Stimulated activated CD8-positive, alpha-beta memory T cell treated with anti-CD3 and anti-CD28 coated beads, Interleukin-15, amount 100 ng/mL, for 4 hours (primary cell): ENCODE measurements around the gene NATD1.
"Not testable (repeated sequence)": the region's sequence is repeated elsewhere in the genome, so short reads cannot be mapped to it uniquely, and the experiment has no call there.

Source experiments
- DNase-seq, 2 donors: peaks; one replicate each; pipeline ENCODE4 v3.0.0-alpha.2; 2020; ENCODE audit warnings: low read depth in 2 of 2

NATD1 gene

DNA sequence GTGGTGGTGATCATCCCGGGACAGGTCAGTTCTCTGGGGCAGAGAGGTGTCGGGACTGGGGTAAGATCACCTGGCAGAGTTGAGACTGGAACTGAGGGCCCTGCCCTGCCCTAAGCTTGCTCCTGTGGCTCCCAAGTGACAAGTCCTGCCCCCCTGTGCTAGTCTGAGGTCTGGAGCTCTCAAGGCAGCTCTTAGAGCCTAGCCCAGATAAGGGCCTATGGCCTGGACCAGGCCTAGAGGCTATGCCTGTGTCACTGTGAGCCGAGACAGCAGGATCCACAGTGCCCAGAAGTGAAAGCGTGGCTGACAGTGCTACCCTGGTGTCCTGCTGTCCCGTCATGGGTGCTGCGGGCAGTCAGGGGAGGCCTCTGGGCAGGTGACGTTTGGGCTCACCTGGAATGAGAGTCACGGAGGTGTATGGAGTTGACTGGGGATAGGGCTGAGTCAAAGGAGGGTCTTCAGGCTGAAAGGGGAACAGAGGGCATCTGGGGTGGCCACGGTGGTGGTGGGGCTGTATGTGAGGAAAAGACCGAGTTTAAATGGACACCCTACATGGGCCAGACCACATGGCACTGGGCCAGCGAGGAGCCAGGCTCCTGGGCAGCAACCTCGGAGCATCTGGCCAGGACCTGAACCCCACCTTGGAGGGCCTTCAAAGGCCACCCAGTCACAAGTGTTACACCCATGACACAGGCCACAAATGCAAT is 5.5 kb downstream of the NATD1 start:
- DNase-seq, result no peak

DNA sequence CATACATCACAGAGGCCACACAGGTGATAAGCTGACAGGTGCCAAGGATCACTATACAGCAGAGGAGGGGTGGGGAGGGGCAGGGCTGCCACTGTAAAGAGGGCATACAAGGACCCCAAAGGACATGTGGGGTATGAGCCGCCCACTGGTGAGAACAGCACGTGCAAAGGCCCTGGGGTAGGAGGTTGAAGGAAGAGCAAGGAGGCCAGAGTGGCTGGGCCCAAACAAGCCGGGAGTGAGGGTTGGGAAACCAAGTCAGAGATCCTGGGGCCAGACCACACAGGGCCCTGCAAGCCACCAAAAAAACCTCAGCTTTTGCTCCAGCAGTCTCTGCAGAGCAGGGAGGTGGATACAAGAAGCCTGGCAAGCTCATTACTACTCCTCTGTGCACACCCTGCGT is 6.5 kb downstream of the NATD1 start:
- DNase-seq, result no peak

DNA sequence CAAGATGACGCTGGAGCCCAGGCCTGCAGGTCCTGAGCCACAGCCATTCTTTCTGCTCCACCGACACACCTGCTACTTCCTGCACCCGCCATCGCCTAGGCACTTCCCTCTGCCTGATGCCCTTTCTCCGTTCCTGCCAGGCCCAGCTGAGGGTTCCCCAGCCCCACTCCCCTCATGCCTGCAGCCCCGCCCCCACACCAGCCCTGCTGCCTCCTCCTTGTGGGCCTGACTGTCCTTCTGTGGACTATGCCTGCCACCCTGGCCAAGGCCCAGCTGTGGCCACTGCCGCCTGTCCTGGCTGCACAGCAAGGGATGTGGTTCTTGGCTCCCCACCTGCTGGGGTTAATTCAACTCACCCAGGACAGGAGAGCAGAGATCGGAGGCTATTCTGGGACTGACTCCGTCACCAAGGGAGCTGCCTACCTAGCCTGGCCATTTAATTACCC is 7.5 kb downstream of the NATD1 start:
- DNase-seq, result no peak

DNA sequence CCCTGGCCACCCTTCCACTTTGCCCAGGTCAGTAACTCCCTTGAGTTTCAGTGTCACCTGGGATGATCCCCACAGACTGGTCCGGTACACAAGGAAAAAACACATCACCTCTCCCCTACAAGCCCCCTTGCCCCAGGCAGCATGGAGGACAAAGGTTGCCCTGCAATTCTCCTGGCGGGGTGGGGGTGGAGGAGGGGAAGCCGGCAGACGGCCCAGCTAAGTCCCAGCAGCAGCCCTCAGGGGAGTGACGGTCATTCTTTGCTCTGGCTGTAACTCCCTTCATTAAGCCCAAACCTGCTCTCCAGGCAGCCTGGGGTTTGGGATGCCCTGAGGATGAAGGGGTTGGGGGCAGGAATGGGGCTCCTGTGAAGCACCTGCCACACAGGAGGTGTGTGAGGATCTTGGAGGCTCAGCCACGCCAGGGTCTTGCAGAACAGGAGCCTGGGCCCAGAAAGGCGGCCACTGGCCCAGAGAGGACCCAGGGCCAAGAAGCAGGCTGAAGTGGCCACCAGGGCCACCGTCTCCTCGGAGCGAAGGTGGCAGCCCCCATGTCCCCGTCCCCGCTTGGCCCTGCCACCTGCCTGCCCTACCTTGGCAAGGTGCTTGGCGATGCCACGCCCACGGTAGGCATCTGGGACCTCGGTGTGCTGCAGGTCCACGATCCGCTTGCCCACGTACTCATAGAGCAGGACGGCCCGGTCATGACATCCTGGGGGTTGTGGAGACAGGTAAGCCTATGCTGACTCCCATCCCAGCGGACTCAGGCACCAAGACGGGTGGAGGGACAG is 9.5 kb downstream of the NATD1 start:
- no peak for DNase-seq

DNA sequence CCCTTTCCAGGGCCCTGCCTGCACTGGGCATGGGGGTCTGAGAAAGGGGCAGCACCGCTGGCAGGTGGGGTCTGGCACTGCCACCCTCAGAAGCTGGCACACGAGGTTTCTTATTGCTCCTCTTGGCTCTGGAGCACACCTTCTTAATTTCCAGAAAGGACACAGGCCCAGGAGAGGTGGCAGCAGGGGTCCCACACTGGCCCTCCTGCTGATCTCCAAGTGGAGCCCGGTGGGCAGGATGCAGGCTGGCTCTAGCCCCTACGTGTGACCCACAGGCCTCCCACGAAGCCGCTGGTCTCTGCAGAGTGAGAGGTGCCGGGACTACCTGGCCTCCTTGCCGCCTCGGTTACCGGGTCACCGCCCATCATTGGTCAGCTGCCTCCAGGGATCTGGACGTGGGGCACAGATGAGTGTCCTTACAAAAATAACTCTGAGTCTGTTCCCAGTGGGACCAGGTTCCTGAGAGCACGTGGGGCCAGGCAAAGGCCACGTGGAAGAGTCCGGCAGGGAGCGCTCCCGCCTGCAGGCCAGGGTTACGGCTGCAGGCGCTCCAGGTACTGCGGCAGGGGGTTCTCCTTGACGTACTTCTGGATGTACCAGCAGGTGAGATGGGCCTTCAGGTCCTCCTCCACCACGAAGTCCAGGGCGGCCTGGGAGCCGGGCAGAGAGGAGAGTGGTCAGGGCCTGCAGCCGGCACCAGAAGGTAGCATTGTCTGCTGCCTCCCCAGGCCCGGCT is 10.3 kb downstream of the NATD1 start:
- DNase-seq, result no peak

DNA sequence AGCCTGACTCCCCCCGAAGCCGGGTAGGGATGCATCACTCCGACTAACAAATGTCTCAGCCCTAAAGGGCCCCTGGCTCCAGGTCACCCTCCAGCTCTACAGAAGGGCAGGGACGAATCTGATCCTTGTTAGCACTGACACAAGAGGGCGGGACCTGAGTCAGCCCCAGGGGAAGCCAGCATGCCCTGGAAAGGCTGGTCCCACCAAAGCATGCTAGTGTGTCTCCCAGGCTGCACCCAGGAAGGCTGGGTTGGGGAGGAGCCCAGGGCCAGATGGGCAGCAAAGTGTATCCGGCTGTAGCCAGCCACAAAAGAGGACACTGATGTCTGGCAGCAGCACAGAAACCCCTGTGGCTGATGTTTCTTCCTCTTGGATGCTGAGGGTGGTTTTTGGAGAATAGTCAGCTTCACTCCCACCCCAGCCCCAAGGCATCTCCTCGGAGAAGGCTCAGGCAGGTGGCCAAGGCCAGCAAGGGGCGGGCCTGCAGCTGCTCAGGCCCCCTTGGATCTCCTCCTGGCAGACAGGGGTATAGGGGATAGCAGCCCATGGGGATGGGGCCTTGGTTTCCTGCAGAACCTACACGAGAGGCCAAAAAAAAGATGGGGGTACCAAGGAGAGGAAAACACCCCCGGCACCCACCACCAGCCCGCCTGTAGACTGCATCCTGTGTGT is 11.0 kb downstream of the NATD1 start:
- no peak for DNase-seq

DNA sequence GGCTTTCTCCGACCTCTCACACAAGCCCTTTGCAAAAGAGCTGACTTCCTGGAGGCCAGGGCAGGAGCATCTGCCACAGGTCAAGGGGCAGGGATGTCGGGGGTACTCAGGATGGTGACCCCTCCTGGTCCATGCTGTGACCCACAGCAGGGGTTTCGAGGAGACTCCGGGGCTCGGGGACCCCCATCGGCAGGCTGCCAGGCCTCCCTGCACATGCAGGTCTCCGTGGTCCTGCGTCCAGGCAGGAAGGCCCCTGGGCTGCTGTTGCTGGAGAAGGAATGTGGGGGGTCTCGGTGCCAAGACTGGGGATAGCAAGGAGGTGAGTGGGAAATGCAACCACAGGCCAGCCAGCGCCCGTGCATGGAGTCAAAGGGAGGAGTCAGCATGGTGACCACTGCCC is 11.6 kb downstream of the NATD1 start:
- no peak for DNase-seq

DNA sequence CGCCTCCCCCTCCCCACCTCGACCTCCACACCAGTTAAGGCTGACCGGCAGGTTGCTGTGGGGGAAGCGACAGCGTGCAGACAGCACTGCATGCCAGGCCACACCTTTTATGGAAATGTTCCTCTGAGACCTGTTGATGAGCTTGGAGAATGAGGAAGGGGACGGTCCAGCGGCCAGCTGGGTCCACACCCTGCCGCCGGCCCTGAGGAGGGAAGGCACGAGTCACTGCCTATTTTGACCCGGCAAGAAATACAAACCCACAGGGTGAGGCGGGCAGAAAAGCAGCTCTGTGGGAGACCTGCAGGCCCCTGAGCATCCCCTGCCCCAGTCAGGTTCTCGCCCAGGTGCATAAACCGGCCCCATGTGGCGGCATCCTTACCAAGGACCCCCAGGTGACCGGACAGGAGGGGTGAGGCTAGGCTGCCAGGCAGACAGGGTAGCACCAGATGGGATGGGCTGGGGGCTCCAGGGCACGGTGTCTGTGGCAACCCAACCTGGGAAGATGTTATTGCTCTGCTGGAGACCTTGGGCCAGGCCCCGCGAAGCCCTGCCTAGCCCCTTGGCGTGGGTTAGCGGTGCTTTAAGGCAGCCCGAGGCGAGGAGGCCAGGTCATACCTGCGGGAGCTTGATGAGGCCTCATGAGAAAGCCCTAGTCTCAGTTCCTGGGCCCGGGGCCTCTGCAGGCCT is 12.7 kb downstream of the NATD1 start:
- DNase-seq, result no peak

DNA sequence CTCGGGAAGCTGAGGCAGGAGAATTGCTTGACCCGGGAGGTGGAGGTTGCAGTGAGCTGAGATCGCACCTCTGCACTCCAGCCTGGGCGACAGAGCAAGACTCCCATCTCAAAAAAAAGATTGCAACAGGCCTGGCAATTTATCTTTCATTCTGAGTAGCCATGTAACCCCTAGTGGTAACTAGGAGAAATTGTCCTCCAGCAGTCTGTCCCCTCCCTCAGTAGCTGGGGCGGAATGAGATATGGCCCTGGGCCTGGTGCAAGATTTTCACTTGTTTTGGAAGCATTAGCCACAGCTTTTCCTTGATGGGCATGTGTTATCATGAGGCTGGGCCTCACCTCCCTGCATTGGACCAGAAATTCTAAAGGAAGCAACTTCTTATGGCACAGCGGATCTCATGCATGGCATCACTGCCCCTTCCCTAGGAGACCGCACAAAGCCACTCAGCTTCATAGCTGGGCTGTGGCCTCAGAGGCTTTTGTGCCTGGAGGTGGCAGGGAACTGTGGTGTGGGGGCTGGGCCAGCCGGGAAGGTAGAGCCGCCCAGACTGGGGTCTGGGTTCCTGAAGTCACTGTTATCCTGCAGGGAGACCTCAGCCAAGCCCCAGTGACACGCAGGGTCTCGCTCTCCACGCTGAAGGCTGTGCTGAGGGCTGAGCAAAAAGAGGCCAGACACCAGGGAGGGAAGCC is 13.4 kb downstream of the NATD1 start:
- DNase-seq, result no peak

DNA sequence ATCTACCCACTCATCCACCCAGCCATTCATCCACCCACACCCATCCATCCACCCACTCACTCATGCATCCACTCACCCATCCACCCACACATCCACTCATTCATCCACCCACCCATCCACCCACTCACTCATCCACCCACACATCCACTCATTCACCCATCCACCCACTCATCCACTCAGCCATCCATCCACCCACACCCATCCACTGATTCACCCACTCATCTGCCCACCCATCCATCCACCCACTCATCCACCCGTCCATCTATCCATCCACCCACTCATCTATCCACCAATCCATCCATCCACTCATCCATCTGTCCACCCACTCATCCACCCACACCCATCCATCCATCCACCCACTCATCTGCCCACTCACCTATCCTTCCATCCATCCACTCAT is 17.3 kb downstream of the NATD1 start:
- no peak for DNase-seq

DNA sequence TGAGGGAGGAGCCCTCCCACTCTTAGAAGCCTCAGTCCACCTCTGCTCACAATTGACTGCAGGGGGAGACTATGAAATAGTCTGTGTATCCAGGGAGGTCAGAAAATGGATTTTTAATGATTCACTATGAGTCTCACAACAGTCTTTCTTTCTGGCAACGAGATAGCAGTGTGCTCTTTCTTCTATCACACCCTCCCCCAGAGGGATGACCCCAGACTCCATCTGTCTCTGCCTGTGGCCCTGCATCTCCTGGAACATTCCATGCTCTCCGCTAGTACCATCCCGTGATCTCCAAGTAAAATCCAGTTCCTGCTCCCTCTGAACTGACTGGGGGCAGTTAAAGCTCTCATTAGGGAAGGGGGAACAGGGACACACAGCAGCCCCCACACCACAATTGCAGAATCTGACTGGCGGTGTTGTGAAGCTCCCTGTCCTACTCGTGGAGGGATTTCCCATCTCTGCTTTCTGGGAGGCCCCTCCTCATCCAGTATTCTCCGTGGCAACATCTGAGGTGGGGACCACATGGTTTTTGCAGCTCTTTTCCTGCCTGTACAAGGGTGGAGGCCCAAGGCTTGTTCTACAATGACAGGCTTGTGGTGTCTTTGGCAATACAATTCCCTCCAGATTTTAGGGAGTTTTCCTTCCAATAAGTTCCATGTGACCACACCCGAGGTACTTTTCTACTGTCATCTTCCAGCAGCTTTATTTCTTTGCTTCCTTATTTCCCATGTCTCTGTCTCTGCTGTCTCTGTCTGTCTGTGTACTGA is 19.4 kb downstream of the NATD1 start:
- DNase-seq, result no peak

DNA sequence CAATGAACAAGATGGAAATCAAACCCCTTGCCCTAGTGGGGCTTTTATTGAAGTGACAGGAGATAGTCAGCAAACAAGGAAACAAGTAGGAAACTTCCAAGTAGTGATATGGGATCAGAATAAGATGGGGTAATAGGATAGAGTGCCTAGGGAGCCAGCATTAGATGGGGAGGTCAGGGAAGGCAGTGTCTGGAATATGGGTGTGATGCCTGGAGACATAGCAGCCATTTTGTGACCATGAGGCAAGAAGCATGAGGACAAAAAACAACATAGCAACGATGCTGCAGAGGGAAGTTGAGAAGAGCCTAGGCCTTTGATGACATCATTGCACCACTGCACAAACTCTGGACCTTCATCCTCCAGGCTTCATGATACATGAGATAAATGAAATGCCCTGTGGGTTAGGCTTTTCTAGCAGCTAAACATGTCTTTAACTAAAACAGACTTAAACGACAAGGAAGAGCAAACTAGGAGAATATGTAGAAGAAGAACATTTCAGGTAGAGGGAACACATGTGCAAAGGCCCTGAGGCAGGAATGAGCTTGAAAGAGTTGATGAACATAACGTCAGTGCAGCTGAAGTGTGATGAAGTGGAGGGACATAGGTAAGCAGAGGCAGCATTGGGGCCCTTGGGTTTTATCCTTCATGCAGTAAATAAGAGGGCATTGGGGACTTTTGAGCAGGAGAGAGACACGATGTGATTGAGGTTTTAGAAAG is 21.0 kb downstream of the NATD1 start:
- DNase-seq, result no peak

DNA sequence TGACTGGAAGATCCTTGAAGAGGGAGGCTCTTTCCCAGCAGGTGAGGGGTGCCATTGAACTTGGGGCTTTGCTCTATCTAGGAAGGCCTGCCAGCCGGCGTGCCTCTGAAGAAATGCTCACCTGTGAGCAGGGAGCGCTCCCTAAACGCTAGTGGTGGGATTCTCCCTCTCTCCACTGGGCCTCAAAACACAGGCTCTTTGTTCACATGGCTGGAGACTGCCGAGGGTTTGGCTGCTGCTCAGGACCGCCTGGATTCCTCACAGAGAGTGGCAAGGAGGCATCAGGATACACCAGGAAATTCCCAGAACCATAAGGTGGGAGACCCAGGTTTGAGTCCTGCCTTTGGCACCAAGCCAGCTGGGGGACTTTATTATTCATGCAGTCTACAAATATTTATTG is 21.7 kb downstream of the NATD1 start:
- DNase-seq, result no peak

DNA sequence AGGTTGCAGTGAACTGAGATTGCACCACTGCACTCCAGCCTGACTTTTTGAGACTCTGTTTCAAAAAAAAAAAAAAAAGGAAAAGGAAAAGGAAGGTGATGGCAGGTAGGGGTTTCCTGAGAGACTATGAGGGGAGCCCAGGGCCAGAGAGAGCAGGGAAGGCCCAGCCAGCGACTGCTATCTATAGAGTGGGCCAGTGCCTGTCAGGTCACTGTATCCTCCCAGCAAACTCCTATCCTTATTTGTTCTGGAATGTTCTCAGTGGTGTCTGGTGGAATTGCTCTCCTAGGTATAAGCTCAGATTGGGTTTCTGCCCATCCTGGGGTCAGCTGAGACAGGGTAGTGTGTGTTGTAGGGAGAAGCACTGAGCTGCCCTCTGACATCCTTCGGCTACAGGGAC is 24.4 kb downstream of the NATD1 start:
- no peak for DNase-seq

DNA sequence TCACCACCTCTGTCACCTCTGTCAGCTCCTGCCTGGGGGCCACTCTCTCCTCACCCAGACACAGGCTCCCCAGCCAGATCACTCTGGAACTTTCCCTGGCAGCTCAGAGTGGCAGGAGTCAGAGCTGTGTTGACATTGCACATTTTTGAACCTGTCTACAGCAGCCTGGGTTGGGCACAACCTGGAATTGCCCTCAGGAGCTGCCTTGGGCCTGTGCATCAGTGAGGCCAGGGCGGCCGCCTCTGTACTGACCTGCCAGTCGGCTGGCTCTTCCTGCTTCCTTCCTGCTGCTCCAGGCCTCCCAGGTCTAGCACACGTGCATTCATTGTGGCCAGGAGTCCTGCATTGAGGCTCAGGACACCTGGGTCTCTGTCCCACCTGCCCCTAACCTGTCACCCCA is 25.1 kb downstream of the NATD1 start:
- no peak for DNase-seq

DNA sequence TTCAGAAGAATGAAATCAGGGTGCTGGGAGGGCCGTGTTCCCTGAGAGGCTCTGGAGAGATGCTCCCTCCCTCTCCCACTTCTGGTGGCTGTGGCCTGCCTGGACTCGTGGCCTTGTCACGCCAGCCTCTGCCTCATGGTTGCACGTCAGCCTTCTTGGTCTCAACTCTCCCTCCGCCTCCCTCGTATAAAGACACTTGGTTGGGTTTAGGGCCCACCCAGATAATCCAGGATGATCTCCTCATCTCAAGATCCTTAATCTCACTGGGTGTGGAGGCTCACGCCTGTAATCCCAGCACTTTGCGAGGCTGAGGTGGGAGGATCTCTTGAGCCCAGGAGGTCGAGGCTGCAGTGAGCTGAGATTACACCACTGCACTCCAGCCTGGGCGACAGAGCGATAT is 25.9 kb downstream of the NATD1 start:
- DNase-seq, result not testable (repeated sequence)

DNA sequence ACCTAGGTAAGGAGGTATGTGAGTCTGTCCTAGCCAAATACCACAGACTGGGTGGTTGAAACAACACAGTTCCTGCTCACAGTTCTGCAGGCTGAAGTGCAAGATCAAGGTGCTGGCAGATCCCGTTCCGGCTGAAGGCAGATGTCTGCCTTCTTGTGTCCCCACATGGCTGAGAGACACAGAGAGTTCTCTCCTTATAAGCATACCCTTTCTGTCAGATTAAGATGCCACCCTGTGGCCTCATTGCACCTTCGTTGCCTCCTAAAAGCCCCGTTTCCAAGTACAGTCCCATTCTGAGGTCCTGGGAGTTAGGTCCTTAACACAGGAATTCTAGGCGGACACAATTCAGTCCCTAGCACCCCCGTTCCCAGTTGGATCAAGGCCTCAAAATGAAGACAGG is 30.1 kb downstream of the NATD1 start:
- no peak for DNase-seq

DNA sequence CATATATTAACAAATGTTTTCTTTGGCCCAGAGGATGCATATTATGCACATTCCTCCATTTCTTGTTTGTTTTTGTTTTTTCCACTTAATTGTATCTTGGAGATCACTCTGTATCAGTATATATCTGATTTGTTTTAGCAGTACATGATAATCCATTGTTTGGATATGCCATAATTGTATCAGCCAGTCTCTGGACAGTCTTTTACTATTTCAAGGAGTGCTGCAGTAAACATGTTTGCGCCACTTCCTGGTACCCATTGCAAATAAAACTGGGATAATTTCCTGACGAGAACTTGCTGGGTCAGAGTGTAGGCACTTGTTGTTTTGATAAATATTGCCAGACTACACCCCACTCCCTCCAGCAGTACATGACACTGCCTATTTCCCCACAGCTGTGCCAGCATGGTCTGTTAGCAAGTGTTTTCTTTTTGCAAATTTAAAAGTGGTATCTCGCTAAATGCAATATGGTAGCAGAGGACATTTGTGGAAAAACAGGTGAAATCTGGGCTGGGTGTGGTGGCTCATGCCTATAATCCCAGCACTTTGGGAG is 34.3 kb downstream of the NATD1 start:
- no peak for DNase-seq

DNA sequence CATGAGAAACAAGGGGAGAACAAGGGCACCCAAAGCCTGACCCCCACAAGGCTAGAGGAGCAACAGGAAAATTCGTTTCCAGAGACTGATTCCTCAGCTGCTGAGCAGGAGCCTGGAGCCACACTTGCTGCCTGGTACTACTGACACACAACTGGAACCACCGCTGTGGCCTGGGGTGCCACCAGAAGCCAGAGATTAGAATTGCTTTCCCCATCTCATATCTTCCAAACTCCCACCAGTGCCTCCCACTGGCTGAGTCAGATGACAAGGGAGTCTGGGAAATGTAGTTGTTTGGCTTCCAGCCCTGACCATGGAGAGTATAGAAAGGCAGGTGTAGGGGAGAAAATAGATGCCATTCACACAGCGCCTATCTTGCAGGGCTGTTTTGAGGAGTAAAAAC is 35.1 kb downstream of the NATD1 start:
- DNase-seq, result no peak
